ENCODE data around the gene WDR18.

Gene WDR18

DNA sequence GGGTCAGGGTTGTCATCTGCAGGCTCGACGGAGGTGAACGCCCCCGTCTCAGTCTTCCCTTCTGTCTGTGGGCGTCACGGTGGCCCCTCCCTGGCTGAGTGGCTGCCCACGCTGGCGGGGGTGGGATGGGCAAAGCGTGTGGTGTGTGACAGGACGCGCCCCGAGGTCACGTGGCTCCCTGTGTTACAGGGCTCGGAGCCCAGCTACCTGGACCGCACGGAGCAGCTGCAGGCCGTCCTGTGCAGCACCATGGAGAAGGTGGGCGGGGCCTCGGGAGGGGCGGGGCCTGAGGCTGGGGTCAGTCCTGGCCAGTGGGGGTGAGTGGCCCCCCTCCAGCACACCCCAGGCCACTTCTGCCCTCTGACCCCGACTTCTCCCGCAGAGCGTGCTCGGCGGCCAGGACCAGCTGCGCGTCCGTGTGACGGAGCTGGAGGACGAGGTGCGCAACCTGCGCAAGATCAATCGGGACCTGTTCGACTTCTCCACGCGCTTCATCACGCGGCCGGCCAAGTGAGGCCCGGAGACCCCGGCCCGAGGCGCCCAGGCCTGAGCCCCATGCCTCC is 9.8 kb downstream of the WDR18 start:
- DNase-seq, result no peak

DNA sequence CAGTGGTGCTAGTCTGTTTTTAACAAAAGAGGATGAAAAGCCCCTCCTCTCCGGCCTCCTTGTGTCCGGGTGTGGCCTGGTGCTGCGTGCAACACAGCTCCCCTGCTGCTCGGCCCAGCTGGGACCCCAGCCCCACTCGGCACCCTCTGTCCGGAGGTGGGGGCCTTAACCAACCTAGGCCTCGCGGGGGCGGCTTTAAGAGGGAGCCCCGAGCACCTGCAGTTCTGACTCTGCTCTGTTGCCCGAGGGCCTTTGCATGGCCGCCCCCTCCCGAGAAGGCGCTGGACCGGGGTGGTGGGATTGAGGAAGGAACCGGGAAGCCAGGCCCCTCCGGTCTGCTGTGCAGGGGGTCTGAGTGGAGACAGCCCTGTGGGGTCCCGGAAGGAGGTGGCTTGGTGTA is 10.4 kb downstream of the WDR18 start:
- no peak for DNase-seq

DNA sequence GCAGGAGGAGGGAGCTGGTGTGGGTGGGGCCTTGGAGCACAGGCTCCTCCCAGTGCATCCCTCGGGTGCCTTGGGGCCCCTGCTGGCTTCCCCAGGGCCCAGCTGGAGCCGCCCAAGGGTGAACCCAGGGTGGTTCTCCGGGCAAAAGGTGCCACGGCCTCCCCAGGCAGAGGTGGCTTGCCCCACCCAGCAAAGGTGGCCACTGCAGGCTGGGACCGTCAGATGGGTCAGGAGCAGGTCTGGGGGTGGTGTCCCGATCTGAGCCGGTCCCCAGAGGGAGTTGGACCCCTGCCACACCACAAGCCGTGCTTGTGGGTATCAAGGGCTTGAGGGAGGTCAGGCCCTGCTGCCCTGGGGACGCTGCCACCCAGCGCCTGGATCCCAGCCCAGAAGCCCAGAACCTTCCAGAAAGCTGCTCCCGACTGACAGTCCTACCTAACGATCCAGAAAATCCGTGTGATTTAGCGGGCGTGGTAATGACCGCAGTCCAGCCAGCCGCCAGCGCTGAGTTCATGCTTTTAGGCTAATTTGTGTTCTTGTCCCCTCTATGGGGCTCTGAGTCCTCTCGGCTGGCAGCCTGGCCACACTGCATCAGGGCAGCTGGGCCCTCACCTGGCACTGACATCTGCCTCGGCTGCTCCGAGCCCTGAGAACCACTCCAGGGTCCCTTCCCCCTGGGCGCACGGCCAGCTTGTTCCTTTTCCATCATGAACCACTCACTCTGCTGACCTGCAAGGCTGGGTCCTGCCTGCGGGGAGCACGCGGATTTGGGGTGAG is 11.1 kb downstream of the WDR18 start:
- DNase-seq, result no peak

DNA sequence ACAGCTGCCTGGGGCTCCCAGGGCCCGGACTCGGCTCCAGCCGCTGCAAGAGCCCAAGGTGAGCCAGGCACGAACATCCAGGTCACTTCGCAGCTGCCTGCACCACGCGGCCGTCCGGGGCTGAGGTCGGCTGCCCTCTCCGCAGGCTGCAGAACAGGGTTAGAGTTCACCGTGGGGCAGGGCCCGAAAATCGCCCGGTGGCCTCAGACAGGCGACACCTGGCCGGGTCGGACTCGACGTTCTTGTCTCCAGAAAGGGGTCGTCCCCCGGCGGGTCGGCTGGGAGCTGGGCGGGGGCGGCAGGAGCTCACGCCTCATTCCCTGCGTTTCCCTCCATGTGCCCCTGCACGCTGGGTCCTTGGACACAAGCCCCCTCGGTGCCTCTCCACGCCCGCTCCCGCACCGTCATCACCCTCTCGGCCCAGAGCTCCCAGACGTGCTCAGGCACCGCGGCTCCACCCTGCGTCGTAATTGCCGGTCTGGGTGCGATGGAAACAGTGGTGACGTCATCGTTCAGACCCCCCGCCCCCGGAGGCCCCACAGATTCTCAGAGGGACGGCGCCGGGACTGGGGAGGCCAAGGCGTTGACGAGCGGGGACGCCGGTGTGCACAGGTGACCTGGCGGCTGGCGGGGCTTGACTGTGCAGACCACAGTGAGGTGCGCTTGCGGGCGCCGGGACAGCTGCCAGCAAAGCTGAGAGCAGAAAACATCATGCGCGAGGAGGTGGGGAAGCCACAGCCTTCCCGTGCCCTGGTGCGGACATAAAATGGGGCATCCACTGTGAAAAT is 12.1 kb downstream of the WDR18 start:
- DNase-seq, result peak; percentile 48

DNA sequence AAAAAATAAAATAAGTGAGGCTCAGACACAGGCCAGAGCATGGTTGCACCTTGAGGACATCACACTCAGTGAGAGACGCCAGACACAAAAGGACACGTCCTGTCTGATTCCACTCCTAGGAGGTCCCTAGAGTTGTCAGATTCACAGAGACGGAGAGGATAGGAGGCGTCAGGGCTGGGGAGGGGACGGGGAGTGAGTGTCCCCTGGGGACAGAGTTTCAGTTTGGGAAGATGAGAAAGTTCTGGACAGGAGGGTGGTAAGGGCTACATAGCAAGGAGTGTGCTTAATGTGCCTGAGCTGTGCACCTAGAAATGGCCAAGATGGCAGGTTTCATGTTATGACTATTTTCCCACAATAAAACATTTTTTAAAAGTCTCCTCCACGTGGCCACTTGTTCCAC is 13.9 kb downstream of the WDR18 start:
- no peak for DNase-seq

DNA sequence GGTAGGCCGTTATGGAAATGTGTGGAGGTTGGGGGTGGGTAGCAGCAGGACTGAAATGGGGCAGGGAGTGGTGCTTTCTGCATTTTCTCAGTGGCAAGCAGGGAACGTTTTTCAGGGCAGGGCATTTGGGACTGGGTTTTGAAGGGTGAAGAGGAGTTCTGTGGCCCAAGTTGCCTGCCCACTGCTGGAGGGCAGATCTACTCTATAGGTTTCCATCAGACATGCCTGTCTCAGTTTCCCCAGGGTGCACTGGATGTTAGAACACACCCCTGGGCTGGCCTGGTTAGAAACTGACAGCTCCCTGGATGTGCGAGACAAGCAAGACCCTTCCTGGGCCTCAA is 15.2 kb downstream of the WDR18 start:
- DNase-seq, result no peak

DNA sequence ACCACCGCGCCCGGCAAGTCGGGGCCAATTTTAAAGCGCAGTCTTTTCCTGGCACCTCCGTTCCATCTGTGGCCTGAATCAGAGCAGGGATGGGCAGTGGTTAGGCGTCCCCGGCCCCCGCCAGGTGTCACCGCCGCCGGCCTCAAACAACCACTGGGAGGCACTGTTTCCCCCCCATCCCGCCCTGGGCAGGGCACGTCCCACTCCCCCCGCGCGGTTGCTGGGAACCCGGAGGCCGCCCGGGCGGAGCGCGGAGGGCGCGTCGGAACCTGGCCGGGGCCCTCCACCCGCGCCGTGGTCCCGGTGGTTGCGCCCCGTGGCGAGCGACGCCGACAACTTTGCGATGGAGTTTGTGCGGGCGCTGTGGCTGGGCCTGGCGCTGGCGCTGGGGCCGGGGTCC is 15.9 kb downstream of the WDR18 start, which contains the start of gene GRIN3B:
GRIN3B (plus strand) TSS at position 325 of the 400 bp plus-strand sequence; CDS start at position 344, 19 bp downstream.
- DNase-seq, result no peak

DNA sequence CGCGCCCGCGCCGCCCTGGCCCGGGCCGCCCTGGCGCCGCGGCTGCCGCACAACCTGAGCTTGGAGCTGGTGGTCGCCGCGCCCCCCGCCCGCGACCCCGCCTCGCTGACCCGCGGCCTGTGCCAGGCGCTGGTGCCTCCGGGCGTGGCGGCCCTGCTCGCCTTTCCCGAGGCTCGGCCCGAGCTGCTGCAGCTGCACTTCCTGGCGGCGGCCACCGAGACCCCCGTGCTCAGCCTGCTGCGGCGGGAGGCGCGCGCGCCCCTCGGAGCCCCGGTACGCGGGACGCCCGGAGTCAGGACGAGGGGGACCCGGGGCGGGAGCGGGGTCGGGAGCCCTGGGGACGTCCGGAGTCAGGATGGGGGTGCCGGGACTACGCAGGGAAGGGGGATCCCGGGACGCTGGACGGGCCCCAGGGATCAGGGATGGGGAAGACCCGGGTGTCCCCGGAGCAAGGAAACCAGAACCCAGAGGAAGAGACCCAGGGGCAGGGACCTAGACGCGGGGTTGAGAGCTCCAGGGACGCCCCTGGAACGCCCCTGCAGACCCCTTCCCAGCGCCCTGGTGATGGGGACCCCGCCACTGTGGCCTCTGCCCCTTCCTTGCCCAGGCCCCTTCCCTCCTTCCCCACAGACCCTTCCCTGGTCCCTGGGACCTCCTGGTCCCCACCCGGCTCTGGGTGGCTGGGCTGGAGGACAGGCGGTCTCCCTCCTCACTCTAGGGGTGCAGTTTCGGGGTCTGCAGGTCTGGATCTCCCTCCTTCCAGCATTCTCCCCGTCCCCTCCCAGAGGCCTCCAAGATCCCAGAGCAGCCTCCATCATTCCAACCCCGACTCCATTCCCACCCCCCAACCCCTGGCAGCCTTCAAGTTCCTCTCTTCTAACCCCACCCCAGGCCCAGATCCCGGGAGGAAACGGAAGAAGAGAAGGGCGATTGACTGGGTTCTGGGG is 16.7 kb downstream of the WDR18 start:
- no peak for DNase-seq

DNA sequence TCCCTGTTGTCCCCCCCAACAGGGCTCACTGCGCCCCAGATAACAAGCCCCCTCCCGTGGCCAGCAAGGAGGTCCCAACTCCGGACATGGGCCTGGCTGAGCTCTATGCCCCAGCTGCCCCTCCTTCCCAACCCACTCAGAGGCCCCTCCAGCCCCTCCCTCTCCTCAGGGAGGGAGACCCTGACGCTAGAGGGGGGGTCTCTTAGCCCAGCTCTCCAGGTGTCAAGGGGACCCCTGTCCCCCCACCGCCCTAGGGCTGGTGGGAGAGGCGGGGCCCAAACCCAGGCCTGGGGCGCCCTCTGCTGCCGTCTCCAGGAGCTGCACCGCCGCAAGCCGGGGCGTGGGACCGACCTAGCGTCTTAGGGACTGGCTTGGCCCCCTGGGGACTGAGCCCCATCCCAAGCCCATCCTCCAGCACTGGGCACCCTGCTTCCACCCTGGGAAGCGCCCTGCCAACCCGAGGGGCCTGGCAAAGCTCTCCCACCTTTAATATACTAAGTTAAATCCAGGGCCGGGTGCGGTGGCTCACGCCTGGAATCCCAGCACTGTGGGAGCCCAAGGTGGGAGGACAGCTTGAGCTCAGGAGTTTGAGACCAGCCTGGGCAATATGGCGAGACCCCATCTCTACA is 17.5 kb downstream of the WDR18 start:
- no peak for DNase-seq

DNA sequence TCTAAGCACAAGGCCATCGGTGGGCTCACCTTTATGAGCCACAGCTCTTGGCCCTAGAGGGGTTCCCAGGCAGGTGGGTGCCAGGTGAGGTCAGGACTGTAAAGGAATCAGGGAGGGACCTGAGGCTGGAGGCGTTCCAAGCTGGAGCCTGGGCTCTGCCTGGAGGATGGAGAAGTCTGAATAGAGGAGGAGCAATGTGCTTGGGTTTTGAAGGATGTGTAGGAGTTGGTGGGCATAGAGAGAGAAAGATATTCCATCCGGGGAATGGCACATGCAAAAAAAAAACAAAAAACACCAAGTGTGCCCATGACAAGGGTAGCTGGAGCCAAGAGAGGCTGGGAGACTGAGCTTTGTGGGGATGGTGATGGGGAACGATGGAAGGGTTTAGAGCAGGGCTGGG is 18.5 kb downstream of the WDR18 start:
- DNase-seq, result no peak

DNA sequence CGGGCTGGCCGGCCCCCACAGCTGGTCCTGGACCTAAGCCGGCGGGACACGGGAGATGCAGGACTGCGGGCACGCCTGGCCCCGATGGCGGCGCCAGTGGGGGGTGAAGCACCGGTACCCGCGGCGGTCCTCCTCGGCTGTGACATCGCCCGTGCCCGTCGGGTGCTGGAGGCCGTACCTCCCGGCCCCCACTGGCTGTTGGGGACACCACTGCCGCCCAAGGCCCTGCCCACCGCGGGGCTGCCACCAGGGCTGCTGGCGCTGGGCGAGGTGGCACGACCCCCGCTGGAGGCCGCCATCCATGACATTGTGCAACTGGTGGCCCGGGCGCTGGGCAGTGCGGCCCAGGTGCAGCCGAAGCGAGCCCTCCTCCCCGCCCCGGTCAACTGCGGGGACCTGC is 19.1 kb downstream of the WDR18 start:
- no peak for DNase-seq

DNA sequence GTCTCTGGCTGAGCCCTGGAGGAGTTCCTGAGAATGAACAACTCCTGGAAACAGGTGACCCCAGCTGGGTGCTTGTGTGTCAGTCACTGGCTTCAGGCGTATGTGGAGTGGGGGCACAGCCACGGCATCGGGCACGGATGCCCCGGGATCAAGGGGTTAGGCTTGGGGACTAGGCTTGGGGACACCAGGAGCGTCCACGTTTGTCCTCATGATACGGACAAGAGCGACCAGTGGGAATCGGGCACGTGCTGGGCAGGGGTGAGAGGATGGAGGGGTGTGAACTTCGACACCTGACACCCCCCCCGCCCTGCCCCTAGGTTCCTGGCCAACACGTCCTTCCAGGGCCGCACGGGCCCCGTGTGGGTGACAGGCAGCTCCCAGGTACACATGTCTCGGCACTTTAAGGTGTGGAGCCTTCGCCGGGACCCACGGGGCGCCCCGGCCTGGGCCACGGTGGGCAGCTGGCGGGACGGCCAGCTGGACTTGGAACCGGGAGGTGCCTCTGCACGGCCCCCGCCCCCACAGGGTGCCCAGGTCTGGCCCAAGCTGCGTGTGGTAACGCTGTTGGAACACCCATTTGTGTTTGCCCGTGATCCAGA is 20.2 kb downstream of the WDR18 start:
- no peak for DNase-seq

DNA sequence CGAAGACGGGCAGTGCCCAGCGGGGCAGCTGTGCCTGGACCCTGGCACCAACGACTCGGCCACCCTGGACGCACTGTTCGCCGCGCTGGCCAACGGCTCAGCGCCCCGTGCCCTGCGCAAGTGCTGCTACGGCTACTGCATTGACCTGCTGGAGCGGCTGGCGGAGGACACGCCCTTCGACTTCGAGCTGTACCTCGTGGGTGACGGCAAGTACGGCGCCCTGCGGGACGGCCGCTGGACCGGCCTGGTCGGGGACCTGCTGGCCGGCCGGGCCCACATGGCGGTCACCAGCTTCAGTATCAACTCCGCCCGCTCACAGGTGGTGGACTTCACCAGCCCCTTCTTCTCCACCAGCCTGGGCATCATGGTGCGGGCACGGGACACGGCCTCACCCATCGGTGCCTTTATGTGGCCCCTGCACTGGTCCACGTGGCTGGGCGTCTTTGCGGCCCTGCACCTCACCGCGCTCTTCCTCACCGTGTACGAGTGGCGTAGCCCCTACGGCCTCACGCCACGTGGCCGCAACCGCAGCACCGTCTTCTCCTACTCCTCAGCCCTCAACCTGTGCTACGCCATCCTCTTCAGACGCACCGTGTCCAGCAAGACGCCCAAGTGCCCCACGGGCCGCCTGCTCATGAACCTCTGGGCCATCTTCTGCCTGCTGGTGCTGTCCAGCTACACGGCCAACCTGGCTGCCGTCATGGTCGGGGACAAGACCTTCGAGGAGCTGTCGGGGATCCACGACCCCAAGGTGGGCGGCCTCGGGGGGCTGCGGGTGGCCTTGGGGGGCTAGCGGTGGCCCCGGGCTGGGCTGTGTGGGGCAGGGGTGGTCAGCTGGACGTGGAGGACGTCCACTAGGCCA is 20.9 kb downstream of the WDR18 start:
- no peak for DNase-seq

DNA sequence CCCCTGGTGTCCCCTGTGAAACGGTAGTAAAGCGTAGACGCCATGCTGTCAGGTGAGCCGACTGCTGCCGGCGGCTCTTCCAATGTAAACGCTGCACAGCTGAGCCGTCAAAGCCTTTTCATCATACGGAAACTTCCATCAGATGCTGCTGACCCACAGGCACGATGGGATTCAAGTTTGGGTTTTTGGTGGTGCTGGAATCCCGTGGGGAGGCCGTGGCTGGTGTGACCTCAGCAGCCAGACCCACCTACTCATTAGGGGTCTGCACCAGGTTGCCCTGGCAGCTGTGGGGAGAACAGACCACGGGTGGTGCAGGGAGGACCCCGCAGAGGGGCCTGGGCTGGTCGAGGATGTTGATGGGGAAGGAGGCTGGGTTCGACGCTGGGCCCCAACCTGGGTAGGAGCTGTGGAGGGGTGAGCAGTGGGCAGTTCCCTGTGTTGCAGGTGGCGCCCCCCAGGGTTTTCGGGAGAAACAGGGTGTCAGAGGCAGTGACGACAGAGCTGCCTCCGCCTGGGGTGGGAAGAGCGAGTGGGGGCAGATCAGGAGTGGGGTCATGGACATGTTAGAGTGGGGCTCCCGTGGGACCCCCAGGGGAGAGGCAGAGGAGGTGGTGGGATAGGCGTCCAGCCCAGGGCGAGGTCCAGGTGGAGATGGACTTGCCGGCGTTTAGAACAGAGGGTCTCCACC is 22.7 kb downstream of the WDR18 start:
- no peak for DNase-seq

DNA sequence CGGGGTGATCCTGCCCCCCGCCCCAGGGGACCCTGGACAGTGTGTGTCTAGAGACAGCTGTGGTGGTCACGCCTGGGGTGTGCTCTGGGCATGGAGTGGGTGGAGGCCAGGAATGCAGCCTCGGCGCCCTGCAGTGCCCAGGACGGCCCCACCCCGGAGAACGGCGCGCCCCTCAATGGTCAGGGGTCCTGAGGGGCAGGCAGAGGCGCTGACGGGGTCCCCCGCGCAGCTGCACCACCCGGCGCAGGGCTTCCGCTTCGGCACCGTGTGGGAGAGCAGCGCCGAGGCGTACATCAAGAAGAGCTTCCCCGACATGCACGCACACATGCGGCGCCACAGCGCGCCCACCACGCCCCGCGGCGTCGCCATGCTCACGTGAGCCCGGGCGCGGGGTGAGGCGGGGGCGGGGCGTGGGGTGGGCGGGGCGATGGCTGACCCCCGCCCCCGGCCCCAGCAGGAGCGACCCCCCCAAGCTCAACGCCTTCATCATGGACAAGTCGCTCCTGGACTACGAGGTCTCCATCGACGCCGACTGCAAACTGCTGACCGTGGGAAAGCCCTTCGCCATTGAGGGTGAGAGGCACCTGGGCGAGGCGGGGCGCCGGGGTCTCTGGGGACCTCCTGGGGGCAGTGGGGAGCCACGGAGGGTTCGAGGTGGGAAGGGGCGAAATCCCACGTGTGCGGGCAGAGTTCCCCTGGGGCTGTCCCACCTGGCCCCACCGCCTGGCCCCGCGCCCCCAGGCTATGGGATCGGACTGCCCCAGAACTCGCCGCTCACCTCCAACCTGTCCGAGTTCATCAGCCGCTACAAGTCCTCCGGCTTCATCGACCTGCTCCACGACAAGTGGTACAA is 23.5 kb downstream of the WDR18 start:
- DNase-seq, result no peak

DNA sequence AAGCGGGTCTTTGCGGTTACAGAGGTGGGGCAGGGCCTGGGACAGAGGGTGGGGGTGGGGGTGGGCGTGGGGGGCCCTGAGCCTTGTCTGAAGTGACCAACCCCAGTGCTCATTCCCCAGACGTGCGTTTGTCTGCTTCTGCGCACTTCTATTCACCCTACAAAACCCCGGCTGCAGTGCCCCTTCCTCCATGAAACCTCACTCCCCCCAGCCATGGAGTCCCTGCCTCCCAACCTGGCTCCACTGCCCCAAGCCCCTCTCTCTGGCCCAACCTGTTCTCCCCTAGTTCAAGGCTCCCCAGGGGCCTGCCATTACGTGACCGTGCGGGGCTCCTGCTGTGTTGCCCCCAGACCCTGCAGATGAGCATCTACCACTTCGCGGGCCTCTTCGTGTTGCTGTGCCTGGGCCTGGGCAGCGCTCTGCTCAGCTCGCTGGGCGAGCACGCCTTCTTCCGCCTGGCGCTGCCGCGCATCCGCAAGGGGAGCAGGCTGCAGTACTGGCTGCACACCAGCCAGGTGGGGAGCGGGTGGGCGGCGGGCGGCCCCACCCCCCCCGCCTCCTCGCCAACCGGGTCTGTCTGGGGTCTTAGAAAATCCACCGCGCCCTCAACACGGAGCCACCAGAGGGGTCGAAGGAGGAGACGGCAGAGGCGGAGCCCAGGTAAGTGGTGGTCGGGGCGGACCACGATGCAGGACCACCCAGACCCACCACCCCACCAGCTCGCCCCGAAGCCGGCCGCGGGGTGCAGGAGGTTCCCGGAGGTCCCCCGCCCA is 24.3 kb downstream of the WDR18 start:
- DNase-seq, result no peak

DNA sequence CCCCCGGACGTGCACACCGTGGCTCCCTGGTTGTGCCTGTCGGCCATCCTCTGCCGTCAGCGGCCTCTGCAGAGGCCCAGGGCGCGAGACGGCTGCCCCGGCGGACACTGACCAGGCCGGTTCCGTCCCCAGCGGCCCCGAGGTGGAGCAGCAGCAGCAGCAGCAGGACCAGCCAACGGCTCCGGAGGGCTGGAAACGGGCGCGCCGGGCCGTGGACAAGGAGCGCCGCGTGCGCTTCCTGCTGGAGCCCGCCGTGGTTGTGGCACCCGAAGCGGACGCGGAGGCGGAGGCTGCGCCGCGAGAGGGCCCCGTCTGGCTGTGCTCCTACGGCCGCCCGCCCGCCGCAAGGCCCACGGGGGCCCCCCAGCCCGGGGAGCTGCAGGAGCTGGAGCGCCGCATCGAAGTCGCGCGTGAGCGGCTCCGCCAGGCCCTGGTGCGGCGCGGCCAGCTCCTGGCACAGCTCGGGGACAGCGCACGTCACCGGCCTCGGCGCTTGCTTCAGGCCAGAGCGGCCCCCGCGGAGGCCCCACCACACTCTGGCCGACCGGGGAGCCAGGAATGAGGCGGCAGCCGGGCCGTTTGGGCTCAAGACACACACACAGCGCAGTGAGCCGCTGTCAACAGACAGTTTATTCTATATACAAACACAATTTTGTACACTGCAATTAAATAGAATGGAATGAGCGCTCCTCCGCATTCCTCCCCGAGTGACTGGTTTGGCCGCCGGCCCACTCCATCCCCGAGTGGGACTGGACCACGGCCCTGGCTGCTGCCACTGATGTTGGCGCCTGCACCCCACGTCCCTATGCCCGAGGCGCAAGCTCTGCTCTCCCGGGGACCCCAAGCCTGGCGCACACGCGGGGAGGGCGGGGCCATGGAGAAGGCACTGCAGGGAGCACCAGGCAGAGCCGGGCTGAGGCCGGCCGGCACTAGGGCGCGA is 25.2 kb downstream of the WDR18 start:
- no peak for DNase-seq

All from NCI-H1417 treated with DMSO at 0.1 percent for 48 hours (cell line).